Hematopoietic multipotent progenitor cell treated with erythropoietin and hydrocortisone succinate and interleukin-3 and kit ligand, for 4 days (in vitro differentiated cells): ENCODE data around the gene CACNA2D3.

Experiments used
- DNase-seq: peaks from one replicate; pipeline ENCODE4 v3.0.0-alpha.2; 2015

The CACNA2D3 gene

DNA sequence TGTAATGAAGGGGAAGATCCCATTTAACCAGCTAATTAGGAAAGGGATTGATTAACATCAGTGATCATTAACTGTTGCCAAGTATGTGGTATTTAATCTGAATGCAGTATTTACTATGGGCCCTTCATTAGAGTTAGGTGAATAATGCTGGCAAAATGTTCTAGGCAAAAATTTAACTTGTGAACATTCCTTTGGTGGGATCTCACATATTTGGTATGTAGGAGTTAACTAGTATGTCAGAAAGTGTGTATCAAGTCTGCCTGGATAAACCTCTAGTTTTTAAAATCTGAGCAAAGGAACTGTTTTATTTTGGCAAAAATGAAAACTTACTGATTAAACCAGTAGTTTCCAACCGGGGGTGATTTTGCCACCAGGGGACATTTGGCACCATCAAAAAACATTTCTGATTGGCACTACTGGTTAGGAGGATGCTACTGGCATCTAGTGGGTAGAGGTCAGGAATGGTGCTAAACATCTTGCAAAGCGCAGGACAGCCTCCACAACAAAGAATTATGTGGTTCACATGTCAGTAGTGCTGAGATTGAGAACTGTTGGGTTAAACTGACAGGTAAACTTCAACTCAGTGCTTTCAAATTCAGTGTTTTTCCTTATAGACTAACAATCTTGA lies 783.0 kb downstream of the CACNA2D3 start:
- DNase-seq, result no peak

DNA sequence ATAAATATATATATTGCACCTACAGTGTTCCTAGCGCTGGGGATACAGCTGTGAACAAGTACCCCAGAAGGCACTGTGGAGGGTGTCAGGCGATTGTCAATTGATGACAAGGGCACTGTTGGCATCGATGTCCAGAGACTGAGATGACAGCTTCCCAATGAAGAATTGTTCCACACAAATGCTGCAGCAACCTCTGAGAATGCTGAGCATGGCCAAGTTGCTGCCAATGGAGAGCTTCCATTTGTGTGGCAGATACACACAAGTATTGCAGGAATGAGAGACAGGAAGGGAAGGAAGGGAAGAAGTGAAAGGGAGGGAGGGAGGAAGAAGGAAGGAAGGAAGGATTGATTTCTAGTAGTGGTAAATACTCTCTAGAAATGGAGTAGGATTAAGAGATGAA lies 783.6 kb downstream of the CACNA2D3 start:
- no peak for DNase-seq

DNA sequence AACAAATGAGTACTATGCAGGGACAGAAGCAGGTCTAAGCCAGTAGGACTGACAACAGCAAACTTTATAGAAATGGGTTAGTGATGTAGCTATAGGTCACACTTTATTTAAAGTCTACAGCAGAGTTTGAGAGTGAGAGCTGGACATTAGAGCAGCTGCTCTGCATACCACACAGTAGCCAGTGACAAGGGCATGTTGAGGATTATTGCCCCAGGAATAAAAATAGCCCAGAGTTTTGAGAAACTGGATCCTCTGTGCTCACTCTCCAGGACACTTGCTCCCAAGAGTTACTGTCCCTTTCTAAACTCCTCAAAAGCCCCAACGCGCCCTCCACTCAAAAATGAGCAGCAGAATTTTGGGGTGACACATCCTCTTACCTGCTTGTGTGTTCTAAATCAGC lies 784.4 kb downstream of the CACNA2D3 start:
- DNase-seq, result no peak

DNA sequence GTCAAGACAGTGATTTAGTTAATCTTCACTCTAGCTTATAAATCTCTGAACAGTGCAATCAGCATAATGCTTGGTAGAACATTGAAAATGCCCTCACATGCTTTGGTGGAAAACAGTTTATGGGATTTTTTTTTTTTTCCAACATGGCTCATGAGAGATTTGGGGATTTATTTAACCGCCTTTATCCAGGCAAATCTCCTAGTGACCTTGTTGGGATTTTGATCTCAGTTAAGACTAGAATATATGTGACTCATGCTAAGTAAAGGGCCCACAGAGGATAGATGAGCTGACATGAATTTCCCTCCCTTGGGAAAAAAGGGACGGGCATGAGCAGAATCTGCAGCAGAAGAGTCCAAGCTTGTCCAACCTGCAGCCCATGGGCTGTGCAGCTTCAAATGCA lies 786.8 kb downstream of the CACNA2D3 start:
- DNase-seq, result no peak

DNA sequence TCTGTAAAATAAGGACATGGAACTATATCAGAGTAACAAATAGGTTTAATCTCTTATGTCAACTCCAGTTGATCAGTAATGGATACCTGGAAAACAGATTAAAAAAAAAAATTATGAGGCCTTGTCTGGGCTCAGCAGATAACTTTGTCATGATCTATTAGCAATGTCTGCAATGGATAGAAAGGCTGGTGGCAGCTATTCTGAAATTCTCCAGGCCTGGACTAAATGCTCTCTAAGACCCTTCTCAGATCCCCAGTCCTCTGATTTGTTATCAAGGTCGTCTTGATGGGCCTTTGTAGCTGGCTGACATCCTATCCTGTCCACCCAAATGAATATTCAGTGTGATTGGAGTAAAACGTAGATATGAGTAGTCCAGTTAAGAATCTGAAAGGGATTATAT lies 791.8 kb downstream of the CACNA2D3 start:
- DNase-seq, result no peak

DNA sequence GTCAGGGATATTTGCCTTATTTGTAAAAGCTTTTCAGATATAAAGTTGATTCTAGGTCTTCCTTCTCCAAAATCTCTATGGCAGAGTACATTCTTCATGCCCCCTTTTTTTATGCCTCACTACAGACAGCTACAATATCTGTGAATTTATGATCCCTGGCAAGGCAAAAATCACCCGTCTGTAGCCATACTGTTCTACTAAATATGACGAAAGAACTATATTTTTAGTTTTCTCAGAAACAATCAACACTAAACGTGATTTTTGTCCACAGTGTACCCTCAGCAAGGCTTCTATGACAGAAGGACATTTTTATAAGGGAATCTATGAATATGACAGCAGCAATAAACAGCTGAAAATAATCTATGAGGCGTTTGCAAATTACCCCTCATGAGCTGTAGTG lies 792.8 kb downstream of the CACNA2D3 start:
- peak; percentile 14 for DNase-seq

DNA sequence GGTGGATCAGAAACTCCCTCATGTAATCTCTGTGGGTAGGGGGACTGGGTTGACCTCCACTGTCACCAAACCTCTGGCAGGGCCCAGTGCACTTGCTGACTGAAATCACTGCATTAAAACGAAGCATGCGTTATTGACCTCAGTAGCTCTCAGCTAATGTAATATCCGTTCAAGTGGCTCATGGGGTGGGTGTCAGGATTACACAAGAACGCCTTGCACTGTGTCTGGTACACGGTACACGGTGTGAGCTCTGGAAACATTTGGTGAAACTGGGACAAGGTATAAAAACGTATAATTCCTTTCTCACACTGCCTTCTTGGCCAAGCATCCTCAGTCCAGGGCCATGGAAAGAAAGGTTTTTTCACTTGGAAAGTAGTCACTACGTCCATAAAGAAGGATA lies 793.6 kb downstream of the CACNA2D3 start:
- DNase-seq, result no peak

DNA sequence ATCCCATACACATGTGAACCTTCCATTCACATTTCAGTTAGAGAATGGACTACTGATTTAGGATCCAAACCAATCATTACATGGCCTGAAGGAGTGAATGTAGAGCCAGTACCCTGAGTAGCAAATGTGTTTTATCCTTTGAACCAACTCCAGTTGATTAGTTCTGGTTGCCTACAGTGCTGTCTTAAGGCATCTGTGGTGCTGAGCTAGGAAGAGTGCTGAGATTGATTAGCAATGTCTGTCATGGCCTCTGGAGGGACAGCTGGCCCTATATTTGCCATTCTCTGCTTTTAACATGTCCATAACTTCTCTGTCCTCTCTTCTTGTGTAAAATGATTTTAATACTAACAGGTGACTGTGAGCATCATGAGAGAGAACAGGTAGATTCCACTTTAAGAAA lies 794.4 kb downstream of the CACNA2D3 start:
- DNase-seq, result no peak

DNA sequence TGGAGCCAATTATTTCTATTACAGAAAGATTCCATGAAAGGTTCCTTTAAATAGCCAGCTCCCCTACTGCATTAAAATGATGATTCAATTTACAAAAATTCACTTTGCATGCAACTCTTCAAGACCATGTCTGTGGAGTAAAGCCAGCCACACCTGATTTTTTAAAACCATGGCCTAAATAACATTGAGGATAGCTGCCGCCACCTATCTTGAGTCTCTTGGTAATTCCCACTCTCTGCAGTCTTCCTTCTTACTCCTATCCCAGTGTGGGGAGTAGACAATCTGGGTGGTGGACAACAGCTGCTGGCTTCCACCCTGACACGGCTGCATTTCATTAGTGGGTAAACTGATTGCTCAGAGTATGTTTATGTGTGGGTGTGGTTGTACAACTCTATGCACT lies 794.8 kb downstream of the CACNA2D3 start:
- no peak for DNase-seq

DNA sequence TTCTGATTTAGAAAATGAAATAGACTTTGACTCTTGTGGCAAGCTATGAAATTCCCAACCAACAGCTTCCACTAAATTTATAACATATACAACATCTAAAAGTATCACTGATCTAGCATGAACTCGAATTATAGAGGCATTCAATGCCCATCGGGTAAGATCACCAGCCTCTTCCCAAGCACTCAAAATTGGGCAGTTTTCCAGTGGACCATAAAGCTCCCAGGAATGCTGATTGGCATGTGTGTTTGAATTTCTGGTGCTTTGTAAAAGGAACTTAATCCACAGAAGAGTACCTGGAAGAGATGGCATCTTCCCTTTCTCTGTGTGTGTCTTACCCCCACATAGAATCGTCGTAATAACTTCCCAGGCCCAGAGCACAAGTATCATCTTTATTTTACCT lies 795.5 kb downstream of the CACNA2D3 start:
- DNase-seq, result no peak

DNA sequence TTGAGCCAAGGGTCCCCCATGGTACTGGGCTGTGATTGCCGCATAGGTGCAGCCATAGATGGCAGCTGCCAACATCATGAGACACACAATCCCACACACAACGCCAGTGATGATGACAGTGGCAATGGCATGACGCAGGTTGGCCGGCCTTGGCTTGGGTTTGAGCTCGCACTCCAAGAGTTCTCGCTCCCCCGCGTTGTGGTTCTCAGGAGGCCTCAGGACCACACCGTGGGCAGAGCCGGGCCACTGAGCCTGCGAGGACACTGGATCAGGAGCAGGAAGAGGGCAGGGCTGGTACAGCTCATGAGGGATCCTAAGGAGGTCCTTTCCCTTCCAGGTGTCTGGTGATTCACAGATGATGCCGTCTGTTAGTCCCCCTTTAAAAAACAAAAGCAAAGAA lies 796.2 kb downstream of the CACNA2D3 start:
- no peak for DNase-seq

DNA sequence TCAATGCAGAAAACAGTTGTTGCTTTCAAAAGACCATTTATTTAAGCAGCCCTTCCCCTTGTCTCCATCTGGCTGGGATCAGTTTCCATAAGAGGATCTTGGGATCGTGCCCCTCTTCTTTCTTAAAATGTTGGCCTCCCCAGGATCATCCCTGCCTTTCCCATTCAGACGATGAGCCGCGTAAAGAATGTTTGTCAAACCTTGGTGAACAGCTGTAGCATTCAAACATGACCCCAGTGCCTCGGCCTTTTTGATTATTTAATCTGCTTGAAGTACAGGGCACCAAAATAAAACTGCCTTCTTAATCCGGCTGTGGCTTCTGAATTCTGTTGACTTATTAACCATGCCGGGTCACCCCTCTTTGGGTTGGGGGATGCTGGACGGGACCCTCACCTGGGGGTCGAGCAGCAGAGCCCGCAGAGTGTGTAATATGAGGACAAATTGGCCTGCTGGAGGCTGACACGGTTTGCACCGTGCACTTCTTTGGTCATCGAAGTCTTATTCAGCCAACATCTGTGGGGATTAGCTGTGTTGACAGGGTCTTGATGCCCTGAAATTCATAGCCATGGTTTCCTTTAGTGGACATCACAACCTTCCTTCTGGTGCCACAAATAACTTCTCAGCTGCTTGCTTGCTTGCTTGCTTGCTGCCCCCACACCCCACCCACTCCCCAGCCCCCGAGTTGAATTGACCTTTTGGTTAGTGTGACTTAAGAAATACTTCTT lies 805.9 kb downstream of the CACNA2D3 start, which contains the start of gene LRTM1:
Gene LRTM1, minus strand, starts transcription at position 14 of the 725 bp plus-strand sequence. CDS start 148 bp downstream, outside the sequence.
- DNase-seq, result no peak

DNA sequence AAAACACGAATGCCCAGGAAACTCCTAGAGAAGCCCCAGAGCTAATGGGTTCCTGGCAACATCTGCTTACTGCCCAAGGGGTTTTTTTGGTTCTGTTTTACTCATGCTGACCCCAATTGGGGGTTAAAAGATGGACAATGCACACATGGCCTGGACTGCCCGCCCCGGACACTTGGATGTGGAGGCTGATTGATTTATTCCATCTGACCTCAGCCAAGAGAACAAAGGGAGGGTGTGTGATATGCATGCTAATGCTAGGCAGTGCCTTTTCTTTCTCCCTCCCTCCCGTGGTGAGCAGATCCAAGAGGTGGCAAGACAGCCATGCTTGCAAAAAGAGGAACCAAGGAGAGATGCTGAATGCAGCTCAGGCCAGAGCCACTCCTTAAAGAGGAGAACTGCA lies 808.8 kb downstream of the CACNA2D3 start:
- peak; percentile 46 for DNase-seq

DNA sequence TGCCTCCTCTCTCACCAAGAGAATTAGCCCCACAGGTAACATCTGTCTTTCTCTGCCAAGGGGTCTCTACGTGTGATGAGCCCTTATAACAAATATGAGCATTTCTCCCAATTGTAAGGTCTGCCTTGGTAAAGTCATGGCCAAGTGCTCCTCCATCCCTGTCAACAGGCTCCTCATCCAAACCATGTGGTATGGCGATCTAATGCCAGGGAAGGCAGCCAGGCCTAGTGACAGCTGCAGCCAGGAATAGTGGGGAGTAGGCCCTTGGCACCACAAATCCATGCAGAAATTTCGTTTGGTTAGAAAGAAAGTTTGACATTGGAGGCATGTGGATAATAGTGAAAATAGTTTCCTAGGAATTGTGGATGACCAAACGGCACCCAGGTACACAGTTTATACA lies 810.3 kb downstream of the CACNA2D3 start:
- DNase-seq, result no peak

DNA sequence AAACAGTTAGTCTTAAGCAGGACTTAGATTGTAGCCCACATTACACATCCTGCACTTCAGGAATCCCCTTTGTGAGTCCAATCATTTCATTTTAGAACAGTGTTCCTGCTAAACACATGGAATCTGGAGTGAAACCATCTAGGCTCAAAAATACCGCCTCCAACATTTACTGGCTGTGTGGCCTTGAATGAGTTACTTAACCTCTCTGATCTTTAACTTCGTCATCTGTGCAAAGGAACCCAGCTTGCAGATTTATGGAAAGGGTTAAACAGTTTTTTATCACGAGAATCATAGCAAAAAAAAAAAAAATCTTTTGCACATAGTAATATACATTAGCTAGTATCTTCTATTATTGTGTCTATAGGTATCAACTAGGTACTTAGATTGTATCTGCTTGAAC lies 813.5 kb downstream of the CACNA2D3 start:
- DNase-seq, result no peak

DNA sequence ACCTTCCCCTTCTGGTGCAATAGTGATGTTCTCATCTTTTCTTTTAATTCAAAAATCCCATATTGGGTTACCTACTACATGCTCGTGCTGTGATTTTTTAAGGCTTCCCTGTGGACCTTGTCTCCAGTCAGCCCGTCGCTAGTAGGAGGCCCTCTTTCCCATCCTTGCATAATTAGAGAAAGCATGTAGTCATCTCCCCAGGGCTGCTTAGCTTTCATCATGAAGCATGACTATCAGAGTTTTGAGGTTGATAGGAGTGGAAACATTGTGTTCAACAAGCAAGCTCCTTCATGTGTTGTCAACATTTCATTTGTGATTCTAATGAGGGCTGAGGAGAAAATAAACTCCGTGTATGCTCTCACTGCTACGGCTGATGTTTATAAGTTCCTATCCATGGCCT lies 814.2 kb downstream of the CACNA2D3 start:
- no peak for DNase-seq

DNA sequence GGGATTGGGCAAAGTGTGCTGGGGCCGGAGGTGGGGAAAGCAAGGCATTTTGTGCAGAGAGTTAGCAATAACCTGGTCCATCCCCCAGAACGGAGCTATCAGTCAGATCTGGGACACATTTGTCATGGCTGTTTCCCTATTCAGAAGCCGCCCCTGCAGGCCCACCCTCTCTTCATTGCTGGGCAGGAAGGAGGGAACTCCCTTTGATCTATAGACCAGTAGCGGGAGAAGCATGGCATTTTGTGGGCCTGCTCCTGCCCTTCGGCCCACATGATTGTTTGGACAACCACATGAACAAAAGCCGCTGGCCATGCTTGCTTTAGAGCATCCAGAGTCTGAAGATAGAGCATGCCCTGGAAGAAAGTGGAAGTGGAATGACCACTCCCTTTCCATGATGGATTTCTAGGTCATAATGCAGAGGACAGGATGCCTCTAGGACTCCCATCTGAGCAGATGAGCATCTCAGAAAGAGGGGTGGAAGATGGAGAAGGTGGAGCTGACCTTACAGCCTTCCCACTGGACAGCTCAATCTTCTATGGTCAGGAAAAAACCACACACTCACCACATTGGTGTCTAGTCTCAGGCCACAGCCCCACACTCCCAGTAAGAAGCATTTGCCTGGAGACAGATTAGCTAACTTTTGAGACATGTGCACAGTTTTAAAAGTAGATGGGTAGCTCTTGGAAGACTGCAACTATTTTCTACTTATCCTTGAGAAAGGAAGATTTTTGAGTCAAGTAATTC lies 817.4 kb downstream of the CACNA2D3 start:
- DNase-seq, result no peak

DNA sequence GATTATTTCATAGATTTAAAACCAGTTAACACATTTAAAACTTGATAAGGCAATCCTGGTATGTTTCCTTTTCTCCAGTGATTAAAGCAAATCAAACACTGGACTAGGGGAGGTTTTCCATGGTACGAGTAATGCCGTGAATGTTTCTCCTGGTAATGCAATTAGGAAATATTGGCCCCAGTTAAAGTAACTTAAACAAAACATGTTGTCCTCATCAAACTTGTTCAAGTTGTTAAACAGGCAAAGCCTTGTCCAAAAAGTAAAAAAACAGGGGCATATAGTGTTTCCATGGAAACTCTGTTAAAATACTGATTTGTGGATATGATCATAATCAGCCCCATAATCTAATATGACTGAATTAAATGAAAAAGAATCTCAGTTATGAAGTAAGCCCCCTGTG lies 818.6 kb downstream of the CACNA2D3 start:
- DNase-seq, result no peak

DNA sequence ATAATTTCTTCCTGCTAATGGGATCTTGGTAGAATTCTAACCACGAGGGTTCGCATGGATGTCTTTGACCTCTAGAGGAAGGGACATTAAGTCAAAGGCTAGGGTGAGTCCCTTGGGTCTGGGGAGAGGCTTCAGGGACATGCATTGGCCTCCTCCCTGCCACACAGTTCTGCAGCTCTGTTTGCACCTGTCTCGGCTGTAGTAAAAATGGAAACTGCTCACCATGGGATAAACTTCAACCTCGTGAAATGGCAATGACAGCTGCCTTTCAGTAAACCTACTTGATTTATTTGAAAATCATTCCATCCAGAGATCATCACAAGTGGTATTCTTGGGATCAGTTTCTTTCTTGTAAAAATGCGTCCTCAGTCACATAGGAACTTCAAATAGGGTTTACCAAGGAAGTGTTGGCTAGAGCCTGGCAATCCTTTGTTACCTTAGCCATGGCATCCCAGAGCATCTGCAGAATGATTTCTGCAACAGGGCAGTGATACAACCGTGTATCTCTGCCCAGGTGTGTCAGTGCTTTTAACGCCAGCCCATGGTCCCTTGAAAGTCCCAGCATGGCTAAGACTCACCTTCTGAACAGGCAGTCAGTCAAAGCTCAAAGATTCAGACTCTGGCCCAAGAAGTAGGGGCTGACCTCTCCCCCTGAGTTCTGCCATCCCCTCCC lies 819.5 kb downstream of the CACNA2D3 start:
- no peak for DNase-seq

DNA sequence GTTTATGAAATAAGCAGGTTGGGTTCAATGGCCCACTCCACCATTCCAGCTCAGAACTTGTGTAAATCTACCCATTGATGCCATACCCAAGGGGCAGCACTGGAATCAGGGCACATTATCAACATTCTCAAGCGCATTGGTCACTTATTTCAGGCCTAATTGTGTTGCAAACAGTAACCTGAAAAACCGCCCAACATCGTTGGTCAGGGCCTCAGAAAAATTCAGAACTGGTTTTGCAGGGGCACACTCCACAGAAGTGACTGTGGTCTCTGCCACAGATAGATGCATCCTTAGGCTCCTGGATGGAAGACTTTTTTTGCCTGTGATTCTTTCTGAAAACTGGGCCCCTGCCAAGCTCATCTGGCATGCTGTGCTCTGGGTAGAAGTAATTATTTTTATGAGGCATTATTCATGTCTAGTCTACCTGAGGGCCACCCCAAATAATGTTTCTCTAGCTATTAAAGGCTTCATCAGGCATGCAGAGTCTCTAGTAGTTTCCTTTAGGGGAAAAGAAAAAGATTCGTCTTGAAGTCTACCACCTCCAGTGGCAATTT lies 827.2 kb downstream of the CACNA2D3 start:
- DNase-seq, result no peak

DNA sequence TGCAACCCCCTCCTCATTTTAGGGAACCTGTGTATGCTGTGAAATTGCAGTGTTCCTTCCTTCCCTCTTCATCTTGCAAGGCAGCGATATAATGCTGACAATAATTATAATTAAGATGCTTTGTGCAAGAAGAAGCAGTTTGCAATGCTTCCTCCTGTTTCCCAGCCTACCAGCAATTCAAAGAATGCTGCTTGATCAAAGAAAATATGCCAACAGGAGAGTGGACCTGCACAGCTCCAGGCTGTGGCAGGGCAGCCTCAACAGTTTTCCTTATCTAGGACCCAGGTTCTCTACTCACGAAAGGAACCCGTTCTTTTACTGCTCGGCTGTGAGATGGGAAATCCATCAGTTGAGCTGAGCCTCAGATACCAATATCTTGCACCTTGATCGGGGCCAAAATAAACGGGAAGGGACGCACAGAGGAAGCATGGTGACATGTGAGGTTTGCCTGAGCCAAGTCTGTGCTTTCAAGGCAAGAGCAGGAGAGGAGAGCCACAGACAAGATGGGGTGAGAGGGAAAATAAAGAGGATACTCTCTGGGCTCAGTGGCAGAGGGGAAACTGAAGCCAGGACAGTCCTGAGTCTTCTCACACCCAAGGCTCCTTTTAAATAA lies 828.1 kb downstream of the CACNA2D3 start:
- DNase-seq, result no peak

DNA sequence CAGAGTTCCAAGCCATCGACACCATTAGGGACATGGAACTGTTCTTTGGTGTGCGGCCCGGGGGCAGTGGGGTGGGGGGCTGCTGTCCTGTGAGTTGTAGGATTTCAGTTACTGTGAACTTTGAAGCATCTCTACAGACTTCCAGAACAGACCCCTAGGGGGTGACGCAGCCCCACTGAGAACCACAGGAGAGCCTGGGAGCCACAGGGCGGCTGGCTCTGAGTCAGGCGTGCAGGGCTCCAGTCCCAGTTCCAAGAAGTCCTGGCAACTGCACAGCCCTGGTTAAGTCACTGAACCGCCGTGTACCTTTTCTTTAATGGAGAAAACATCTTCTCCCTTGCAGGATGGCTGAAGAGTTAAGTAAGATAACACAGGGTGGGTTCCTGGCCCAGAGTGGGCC lies 829.1 kb downstream of the CACNA2D3 start:
- peak; percentile 64 for DNase-seq

DNA sequence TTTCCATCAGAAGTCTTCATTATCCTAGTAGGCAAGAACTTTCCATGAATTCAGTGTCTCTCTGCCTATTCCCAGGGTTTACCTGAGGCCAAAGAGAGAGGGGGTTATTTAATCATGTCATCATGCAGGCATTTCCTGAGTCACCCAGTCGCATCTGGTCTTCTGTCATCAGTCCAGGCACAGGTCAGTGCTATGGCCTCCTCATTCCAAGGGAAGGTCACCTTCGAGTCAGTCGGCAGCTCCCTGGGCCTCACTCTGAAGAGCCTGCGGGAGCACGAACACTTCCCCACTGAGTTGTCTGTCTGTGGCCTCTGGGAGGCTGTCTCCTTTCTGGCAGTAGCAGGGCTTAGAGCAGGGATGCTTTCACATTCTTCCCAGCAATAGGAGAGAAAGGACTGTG lies 831.7 kb downstream of the CACNA2D3 start:
- no peak for DNase-seq
